ENCODE measurements around the gene PLEKHD1. TPM values are rescaled to one million over a fixed set of nuclear protein-coding genes. Genes with fewer than 3 reads are reported as not detected.

The PLEKHD1 gene
- polyA plus RNA-seq, 1 experiment: not detected

DNA sequence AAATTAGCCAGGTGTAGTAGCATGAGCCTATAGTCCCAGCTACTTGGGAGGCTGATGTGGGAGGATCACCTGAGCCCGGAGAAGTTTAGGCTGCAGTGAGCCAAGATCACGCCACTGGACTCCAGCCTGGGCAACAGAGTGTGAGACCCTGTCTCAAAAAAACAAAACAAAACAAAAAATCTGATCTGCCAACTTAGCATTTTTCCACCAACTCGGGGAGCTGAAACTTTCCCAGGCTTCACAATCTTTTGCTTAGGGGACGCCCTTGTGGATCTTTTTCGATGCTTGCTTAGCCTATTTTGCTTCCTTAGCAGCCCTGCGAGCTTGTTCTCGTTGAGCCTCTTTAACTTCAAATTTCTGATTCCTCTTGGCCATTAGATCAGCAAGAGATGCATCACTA, 76.3 kb downstream of the PLEKHD1 start:
- TF ChIP-seq, protein P1, sequence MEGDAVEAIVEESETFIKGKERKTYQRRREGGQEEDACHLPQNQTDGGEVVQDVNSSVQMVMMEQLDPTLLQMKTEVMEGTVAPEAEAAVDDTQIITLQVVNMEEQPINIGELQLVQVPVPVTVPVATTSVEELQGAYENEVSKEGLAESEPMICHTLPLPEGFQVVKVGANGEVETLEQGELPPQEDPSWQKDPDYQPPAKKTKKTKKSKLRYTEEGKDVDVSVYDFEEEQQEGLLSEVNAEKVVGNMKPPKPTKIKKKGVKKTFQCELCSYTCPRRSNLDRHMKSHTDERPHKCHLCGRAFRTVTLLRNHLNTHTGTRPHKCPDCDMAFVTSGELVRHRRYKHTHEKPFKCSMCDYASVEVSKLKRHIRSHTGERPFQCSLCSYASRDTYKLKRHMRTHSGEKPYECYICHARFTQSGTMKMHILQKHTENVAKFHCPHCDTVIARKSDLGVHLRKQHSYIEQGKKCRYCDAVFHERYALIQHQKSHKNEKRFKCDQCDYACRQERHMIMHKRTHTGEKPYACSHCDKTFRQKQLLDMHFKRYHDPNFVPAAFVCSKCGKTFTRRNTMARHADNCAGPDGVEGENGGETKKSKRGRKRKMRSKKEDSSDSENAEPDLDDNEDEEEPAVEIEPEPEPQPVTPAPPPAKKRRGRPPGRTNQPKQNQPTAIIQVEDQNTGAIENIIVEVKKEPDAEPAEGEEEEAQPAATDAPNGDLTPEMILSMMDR (IDR thresholded peaks at IDR 0.05; ENCODE audit: low read depth, low read length): no peak
- H3K4me3 ChIP-seq (ENCODE audit: low read depth, low read length): no peak overlapping the region
- peaks cover 45% of the 10 kb centered on the region for H3K27me3 ChIP-seq (ENCODE audit: control insufficient read depth, insufficient read depth, low read length)
- ChIA-PET CTCF (interaction anchor here (0.8 to 2.8 kb wide), 4 partner anchors 13 to 25 kb away, joined by 3 to 18 read pairs (median 12); partner anchors contain the start of gene CCDC177), POLR2A (no interaction called here)
- no peak overlapping the region for H3K27ac ChIP-seq (ENCODE audit: low read depth, low read length)
- no peaks in the 10 kb centered on the region for H3K9me3 ChIP-seq (ENCODE audit: control insufficient read depth, insufficient read depth, low read length)
- DNase-seq (ENCODE audit: low read depth, low spot score): no peak

DNA sequence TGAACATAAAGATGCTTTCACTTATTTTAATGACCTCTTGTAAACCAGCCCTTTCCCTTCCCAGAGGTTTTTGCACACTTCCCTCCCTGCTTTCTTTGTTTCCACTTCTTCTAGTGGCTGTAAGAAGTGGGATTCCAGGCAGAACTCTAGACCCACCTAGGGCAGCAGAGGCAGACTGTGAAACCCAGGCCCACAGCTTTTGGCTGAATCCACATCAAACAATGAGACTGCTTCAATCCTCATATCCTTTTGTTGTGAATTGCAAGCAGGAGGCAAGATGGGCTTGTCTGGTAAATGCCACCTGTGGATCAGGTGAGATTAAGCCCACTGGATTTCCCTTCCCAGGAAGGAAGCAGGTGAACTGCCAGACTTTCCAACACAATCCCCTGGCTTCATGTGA, 77.4 kb downstream of the PLEKHD1 start:
- peaks cover 45% of the 10 kb centered on the region for H3K27me3 ChIP-seq (ENCODE audit: control insufficient read depth, insufficient read depth, low read length)
- ChIA-PET POLR2A (no interaction called here), CTCF (interaction anchor here (0.9 to 2.8 kb wide), 2 partner anchors 14 to 24 kb away, joined by 3 to 16 read pairs; no protein-coding TSS in a partner anchor)
- H3K9me3 ChIP-seq (ENCODE audit: control insufficient read depth, insufficient read depth, low read length): no peaks in the 10 kb centered on the region
- TF ChIP-seq, protein P1 (IDR thresholded peaks at IDR 0.05; ENCODE audit: low read depth, low read length): no peak
- no peak overlapping the region for H3K27ac ChIP-seq (ENCODE audit: low read depth, low read length)
- DNase-seq (ENCODE audit: low read depth, low spot score): no peak
- no peak overlapping the region for H3K4me3 ChIP-seq (ENCODE audit: low read depth, low read length)

DNA sequence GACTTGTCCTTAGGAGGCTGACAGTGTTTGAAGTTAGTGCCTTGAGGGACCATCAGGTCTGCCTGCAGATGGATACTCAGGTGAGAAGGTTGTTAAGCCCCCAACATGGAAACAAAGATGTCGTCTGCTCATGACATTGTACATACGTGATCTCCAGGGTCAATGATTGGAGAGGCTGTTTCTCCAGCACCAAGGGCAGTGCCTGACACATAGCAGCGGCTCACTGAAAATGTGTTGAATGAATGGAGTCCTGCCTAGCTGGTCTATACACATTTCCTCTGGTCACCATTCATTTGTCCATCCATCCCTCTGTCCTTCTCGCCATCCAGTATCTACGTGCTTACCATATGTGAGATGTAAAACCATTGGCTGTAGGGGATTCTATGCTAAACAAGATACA, 83.0 kb downstream of the PLEKHD1 start:
- peaks cover 65% of the 10 kb centered on the region for H3K27me3 ChIP-seq (ENCODE audit: control insufficient read depth, insufficient read depth, low read length)
- ChIA-PET POLR2A (no interaction called here), CTCF (interaction anchor here (0.7 to 1.6 kb wide), 4 partner anchors 16 to 32 kb away, joined by 3 to 4 read pairs (median 3); no protein-coding TSS in a partner anchor)
- TF ChIP-seq, protein P1 (IDR thresholded peaks at IDR 0.05; ENCODE audit: low read depth, low read length): no peak
- DNase-seq (ENCODE audit: low read depth, low spot score): no peak
- H3K4me3 ChIP-seq (ENCODE audit: low read depth, low read length): no peak overlapping the region
- H3K27ac ChIP-seq (ENCODE audit: low read depth, low read length): no peak overlapping the region
- peaks cover under 1% of the 10 kb centered on the region; the same call in 1 of the 2 replicates for H3K9me3 ChIP-seq (ENCODE audit: control insufficient read depth, insufficient read depth, low read length)

DNA sequence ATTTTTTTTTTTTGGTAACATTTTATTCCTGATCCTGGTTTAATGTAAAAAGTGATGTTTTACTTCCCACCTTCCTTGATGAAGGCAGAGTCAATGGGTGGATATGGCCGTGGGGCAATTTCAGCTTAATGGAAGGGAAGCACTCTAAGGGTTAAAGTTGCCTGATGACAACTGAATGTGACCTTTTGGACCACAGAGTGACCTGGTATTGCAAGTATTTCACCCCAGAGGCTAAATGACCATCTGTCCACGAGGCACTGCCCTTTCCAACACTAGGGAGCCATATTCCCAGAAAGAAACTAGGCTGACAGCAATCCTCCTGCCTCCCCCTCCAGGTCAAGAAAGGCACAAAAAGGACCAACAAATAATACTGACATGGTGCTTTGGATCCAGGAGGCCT, 85.3 kb downstream of the PLEKHD1 start:
- TF ChIP-seq, protein P1 (IDR thresholded peaks at IDR 0.05; ENCODE audit: low read depth, low read length): no peak
- Histone ChIP-seq H3K4me3 (ENCODE audit: low read depth, low read length) (no peak overlapping the region), H3K27ac (ENCODE audit: low read depth, low read length) (no peak overlapping the region), H3K9me3 (ENCODE audit: control insufficient read depth, insufficient read depth, low read length) (peaks cover 4% of the 10 kb centered on the region; the same call in 1 of the 2 replicates), H3K27me3 (ENCODE audit: control insufficient read depth, insufficient read depth, low read length) (peaks cover 69% of the 10 kb centered on the region)
- ChIA-PET CTCF (interaction anchor here (1.2 to 2.5 kb wide), 2 partner anchors 34 to 157 kb away, joined by 3 to 10 read pairs; no protein-coding TSS in a partner anchor), POLR2A (no interaction called here)
- no peak for DNase-seq (ENCODE audit: low read depth, low spot score)

DNA sequence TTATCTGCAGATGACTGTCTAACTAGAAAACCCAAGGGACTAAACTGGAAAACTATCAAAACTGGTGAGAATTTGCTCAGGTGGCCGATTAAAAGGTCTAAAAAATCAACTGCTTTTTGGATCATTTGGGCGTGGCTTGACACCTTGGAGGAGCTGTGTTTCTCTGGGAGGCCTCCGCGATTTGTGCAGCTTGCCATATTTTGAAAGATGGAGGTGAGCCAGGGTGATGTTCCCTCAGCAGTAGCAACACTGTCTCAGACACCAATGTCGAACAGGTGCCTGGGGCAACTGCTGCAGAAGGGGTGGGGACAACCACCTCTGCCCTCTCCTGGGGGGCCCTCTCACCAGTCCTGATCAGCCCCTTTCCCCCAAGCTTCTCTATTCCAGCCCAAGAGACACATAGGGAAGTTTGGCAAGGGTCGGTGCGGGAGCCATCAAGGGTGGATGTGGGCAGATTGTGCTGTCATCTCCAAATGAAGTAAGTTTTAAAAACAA, 86.4 kb downstream of the PLEKHD1 start:
- CTCF ChIA-PET: interaction anchor here (1.2 to 2.5 kb wide), 3 partner anchors 35 to 157 kb away, joined by 3 to 10 read pairs (median 5); no protein-coding TSS in a partner anchor
- POLR2A ChIA-PET: no interaction called here
- peaks cover 4% of the 10 kb centered on the region; the same call in 1 of the 2 replicates for H3K9me3 ChIP-seq (ENCODE audit: control insufficient read depth, insufficient read depth, low read length)

More for the DNA sequence above, 86.4 kb downstream of the PLEKHD1 start:
- DNase-seq (ENCODE audit: low read depth, low spot score): no peak
- Histone ChIP-seq H3K4me3 (ENCODE audit: low read depth, low read length) (no peak overlapping the region), H3K27me3 (ENCODE audit: control insufficient read depth, insufficient read depth, low read length) (peaks cover 74% of the 10 kb centered on the region), H3K27ac (ENCODE audit: low read depth, low read length) (no peak overlapping the region)
- TF ChIP-seq, protein P1 (IDR thresholded peaks at IDR 0.05; ENCODE audit: low read depth, low read length): no peak

Data from AG04450 (cell line).